Lower lobe of right lung (tissue), 2 donors: ENCODE measurements around the gene GIPC1. TPM values are rescaled to one million over a fixed set of nuclear protein-coding genes. Genes with fewer than 3 reads are reported as not detected.

Experiments used
- ATAC-seq, 2 donors: fragments of 200-7000 bp; cut with Tn5 transposase; one replicate each; pipeline ENCODE4 v1.9.1; 2020 to 2022; ENCODE audit warnings: mild to moderate bottlenecking in 2 of 2, moderate library complexity in 2 of 2
- DNase-seq: peaks from one replicate; pipeline ENCODE4 v3.0.0-alpha.2; 2020
- H3K27ac ChIP-seq: fragments of 200-600 bp; one replicate; pipeline ENCODE4 v1.8.0; 2022
- H3K27me3 ChIP-seq: fragments of 200-600 bp; one replicate; pipeline ENCODE4 v1.8.0; 2022; ENCODE audit warnings: low read depth
- H3K36me3 ChIP-seq: fragments of 200-600 bp; one replicate; pipeline ENCODE4 v1.8.0; 2022; ENCODE audit warnings: mild to moderate bottlenecking
- H3K4me1 ChIP-seq: fragments of 200-600 bp; one replicate; pipeline ENCODE4 v1.8.0; 2022
- H3K4me3 ChIP-seq: fragments of 200-600 bp; one replicate; pipeline ENCODE4 v1.8.0; 2022; ENCODE audit warnings: mild to moderate bottlenecking
- H3K9me3 ChIP-seq: fragments of 200-600 bp; one replicate; pipeline ENCODE4 v1.8.0; 2022
- intact Hi-C: fragments of 100-400 bp; cut with DNase I; formaldehyde crosslinking; loops from one replicate; pipeline ENCODE4 v1.11.0; 2022
- total RNA-seq: library from RNA; stranded (reverse); fragmentation: NEBNext Ultra II Directional; extraction: Animal tissue kit (Norgen Biotek cat#: 25700); gene quantifications from one replicate; pipeline ENCODE4 v1.2.1, GENCODE V29; 2021
- TF ChIP-seq, protein P1 (sequence below): fragments of 200-600 bp; IDR thresholded peaks from one replicate; pipeline ENCODE4 v1.8.0; 2022; ENCODE audit warnings: antibody characterized with exemption, mild to moderate bottlenecking
- donor health status: DM: no; HTN: yes; CAD: no; lungs with severe emphysema.

GIPC1 gene
- total RNA-seq, 1 donor from 2014 or later: 72.1 TPM

DNA sequence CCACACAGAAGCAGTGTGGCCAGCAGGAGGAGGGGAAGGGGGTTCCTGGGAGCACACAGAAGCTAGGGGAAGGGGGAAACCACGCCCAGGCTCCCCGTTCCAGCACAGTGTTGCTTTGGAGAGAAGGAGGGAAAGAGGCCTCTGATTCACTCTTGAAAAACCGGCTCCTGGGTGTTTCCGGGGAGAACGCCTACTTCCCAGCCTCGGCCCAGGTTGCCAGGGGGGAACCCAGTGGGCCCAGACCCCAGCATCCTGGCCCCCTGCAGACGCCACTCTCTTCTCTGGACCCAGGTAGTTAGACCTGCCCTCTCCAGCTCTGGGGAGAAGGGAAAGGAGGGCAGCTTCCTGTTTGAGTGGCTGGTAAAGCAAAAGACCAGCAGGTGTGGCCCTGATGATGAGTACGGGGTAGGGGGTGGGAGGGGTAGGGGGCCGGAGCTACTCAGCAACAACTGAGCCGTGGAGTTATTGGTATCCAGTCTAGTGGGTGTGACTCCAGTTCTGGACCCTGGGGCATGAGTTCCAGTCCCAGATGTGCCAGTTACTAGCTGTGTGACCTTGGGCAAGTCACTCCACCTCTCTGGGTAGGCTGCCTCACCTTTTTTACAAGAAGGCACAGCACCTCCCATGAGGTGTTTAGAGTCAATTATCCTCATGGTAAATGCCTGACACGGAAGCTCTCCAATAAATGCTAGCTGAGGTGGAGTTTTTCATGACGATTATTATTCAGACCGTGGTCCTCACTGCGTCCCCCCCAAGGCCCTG, 836 bp downstream of the GIPC1 start:
- peaks cover 35% of the 10 kb centered on the region for H3K4me1 ChIP-seq
- peak overlapping the region; percentile 83 for H3K27ac ChIP-seq
- ATAC-seq (peak; percentile 2 to 10), DNase-seq (no peak)
- intact Hi-C loops: no loop called here
- no peaks in the 10 kb centered on the region for H3K9me3 ChIP-seq
- peak overlapping the region; percentile 85 for H3K4me3 ChIP-seq
- TF ChIP-seq, protein P1, sequence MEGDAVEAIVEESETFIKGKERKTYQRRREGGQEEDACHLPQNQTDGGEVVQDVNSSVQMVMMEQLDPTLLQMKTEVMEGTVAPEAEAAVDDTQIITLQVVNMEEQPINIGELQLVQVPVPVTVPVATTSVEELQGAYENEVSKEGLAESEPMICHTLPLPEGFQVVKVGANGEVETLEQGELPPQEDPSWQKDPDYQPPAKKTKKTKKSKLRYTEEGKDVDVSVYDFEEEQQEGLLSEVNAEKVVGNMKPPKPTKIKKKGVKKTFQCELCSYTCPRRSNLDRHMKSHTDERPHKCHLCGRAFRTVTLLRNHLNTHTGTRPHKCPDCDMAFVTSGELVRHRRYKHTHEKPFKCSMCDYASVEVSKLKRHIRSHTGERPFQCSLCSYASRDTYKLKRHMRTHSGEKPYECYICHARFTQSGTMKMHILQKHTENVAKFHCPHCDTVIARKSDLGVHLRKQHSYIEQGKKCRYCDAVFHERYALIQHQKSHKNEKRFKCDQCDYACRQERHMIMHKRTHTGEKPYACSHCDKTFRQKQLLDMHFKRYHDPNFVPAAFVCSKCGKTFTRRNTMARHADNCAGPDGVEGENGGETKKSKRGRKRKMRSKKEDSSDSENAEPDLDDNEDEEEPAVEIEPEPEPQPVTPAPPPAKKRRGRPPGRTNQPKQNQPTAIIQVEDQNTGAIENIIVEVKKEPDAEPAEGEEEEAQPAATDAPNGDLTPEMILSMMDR: no peak
- peaks cover 18% of the 10 kb centered on the region for H3K36me3 ChIP-seq
- H3K27me3 ChIP-seq: no peaks in the 10 kb centered on the region

DNA sequence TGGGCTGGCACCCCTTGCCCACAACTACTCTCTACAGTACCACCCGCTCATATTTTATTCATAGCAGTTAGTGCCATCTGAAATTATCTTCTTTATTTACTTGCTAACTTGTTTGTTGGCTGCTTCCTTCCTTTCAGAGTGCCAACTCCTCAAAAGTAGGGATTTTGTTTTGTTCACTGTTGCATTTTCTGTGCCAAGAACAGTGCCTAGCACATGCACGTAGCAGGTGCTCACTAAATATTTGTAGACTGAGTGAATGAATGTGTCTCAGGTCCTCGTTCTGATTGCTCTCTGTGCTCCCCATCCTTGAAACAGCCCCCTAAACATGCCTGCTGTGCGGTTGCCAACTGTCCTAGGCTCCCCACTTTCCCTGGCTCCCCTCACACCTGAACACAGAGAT, 1.5 kb downstream of the GIPC1 start:
- Histone ChIP-seq H3K36me3 (peaks cover 24% of the 10 kb centered on the region), H3K4me3 (peak overlapping the region; percentile 85), H3K4me1 (peaks cover 35% of the 10 kb centered on the region), H3K27ac (peak overlapping the region; percentile 83), H3K9me3 (no peaks in the 10 kb centered on the region), H3K27me3 (no peaks in the 10 kb centered on the region)
- no peak for ATAC-seq
- DNase-seq: no peak
- intact Hi-C loops: no loop called here
- TF ChIP-seq, protein P1: no peak

DNA sequence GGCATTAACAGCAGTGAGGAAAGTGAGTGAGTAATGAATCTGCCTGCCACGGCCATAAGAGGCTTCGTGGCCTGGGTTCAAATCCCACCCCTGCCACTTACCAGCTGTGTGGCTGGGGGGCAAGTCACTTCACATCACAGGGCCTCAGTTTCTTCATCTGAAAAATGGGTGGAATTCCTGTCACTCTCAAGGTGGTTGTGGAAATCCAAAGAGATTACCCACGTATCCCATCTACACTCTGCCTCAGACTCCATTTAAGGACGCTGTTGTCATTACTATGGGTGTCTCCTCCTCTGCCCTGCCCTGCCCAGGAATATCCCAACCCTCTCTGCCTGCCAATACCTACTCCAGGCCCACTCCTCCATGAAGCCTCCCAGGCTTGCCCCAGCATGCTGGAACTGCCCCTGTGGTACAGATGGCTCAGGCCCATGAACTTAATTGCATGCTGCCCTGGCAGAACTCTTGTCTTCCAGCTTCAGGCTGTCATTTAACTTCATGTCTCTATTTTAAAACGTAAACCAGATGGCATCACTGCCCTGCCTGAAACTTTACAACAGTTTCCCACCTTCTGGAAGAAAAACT, 3.1 kb downstream of the GIPC1 start:
- TF ChIP-seq, protein P1: no peak
- no peaks in the 10 kb centered on the region for H3K27me3 ChIP-seq
- H3K4me3 ChIP-seq: no peak overlapping the region
- DNase-seq (no peak), ATAC-seq (no peak)
- peaks cover 28% of the 10 kb centered on the region for H3K4me1 ChIP-seq
- no peak overlapping the region for H3K27ac ChIP-seq
- peaks cover 40% of the 10 kb centered on the region for H3K36me3 ChIP-seq
- intact Hi-C loops: no loop called here
- no peaks in the 10 kb centered on the region for H3K9me3 ChIP-seq

DNA sequence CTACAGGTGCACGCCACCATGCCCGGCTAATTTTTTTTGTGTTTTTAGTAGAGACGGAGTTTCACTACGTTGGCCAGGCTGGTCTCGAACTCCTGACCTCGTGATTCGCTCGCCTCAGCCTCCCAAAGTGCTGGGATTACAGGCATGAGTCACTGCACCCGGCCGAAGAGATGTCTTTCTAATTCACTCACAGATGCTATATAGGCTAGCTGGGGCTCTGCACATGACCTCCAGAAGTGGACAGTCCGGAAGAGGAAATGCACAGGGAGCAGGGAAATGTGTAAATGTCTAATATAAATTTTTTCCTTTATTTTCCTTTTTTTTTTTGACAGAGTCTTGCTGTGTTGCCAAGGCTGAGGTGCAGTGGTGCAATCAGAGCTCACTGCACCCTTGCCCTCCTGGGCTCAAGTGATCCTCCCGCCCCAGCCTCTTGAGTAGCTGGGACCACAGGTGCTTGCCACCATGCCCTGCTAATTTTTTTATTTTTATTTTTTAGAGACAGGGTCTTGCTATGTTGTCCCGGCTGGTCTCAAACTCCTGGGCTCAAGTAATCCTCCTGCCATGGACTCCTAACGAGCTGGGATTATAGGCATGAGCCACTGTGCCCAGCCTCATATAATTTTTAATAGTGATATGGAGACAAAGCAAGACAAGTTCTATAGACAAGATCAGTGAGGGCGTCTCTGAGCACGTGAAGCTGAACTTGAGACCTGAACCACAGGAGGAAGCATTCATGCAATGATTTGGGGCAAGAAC, 8.4 kb downstream of the GIPC1 start:
- no peaks in the 10 kb centered on the region for H3K4me1 ChIP-seq
- TF ChIP-seq, protein P1: no peak
- no peak overlapping the region for H3K4me3 ChIP-seq
- DNase-seq (no peak), ATAC-seq (no peak)
- H3K27me3 ChIP-seq: no peaks in the 10 kb centered on the region
- no peaks in the 10 kb centered on the region for H3K9me3 ChIP-seq
- no peak overlapping the region for H3K27ac ChIP-seq
- intact Hi-C loops: no loop called here
- peaks cover 58% of the 10 kb centered on the region for H3K36me3 ChIP-seq

DNA sequence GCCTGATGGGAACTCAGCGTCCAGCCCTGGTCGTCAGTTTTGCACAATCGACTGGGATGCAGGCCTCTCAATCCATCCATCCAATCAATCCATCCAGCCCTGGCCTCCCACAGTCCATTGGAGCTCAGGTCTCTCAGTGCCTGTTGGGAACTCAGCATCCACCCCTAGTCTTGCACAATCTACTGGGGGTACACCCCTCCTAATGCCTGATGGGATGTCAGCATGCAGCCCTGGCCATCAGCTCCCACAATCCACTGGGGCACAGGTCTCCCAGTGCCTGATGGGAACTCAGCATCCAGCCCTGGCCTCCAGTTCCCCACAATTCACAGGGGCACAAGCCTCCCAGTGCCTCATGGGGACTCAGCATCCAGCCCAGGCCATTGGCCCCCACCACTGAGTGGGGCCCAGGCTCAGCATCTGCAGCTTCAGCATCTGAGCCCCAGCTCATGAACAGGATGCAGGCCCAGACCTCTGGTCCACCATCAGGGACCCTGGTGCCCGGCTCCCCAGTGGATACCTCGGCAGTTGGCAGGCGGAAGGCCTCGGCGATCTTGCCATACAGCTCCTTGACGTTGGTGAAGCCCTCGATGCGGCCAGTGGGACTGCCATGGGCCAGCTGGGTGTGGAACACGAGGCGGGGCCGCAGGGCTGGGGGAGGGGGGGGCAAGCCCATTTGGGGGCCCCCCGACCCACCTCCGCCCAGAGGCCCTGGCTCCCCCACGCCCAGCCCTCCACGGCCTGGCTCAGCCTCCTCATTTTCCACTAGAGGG, 13.6 kb downstream of the GIPC1 start:
- TF ChIP-seq, protein P1: no peak
- intact Hi-C loops: no loop called here
- no peak overlapping the region for H3K4me3 ChIP-seq
- DNase-seq (no peak), ATAC-seq (no peak)
- H3K36me3 ChIP-seq: peaks cover 63% of the 10 kb centered on the region
- no peaks in the 10 kb centered on the region for H3K27me3 ChIP-seq
- H3K9me3 ChIP-seq: no peaks in the 10 kb centered on the region
- H3K27ac ChIP-seq: no peak overlapping the region
- H3K4me1 ChIP-seq: peaks cover 10% of the 10 kb centered on the region
